Measurements from ENCODE around the gene ADRM1. TPM values are rescaled to one million over a fixed set of nuclear protein-coding genes. Genes with fewer than 3 reads are reported as not detected.

The ADRM1 gene
- total and polyA plus RNA-seq, 10 of the 15 experiments (the other 5 are each of a cell fraction or from before 2014, with no cell fraction given) = 3.4 to 213 (median 95.9) TPM

DNA sequence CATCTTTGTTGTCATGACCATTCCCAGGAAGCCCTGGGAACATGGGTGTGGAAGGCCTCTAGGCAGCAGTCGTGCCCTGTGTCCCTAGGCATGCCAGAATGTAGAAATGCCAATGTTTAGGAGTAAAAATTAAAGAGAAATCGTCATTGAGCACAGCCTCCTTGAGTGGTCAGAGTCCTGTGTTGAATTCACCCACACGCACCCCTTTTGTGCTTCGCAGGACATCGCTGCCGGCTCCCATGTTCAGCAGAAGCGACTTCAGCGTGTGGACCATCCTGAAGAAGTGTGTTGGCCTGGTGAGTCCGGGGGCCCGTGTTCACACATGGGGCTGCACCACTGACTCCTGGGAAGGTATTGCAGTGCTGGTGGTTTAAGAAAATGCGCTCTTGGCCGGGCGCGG lies 39.4 kb upstream of the ADRM1 start:
- POLR2A ChIA-PET = no interaction called here
- TF ChIP-seq, protein P1, sequence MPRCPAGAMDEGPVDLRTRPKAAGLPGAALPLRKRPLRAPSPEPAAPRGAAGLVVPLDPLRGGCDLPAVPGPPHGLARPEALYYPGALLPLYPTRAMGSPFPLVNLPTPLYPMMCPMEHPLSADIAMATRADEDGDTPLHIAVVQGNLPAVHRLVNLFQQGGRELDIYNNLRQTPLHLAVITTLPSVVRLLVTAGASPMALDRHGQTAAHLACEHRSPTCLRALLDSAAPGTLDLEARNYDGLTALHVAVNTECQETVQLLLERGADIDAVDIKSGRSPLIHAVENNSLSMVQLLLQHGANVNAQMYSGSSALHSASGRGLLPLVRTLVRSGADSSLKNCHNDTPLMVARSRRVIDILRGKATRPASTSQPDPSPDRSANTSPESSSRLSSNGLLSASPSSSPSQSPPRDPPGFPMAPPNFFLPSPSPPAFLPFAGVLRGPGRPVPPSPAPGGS (IDR thresholded peaks at IDR 0.05; ENCODE audit: borderline replicate concordance, insufficient read depth, low read depth, low read length, poor library complexity, severe bottlenecking) = no peak
- TF ChIP-seq SMC3 (IDR thresholded peaks at IDR 0.05; ENCODE audit: borderline replicate concordance, low read length) (no peak), ZNF592 (IDR thresholded peaks at IDR 0.05) (no peak), TAF1 (IDR thresholded peaks at IDR 0.05; ENCODE audit: borderline replicate concordance, low read depth, low read length) (no peak), PAX5 (IDR thresholded peaks at IDR 0.05; ENCODE audit: borderline replicate concordance, low read depth, low read length) (no peak), GATAD2B (conservative IDR thresholded peaks at IDR 0.05; ENCODE audit: low read depth) (no peak), SREBF2 (IDR thresholded peaks at IDR 0.05; ENCODE audit: low read length) (no peak), NBN (IDR thresholded peaks at IDR 0.05) (no peak), ESRRA (IDR thresholded peaks at IDR 0.05; ENCODE audit: low read length) (no peak), POU2F2 (IDR thresholded peaks at IDR 0.05; ENCODE audit: borderline replicate concordance, low read depth, low read length) (no peak), ASH2L (IDR thresholded peaks at IDR 0.05; ENCODE audit: borderline replicate concordance, low read depth) (no peak), IRF4 (IDR thresholded peaks at IDR 0.05; ENCODE audit: low read depth, low read length) (no peak), ZSCAN29 (IDR thresholded peaks at IDR 0.05) (no peak)
- TF ChIP-seq, protein P2, sequence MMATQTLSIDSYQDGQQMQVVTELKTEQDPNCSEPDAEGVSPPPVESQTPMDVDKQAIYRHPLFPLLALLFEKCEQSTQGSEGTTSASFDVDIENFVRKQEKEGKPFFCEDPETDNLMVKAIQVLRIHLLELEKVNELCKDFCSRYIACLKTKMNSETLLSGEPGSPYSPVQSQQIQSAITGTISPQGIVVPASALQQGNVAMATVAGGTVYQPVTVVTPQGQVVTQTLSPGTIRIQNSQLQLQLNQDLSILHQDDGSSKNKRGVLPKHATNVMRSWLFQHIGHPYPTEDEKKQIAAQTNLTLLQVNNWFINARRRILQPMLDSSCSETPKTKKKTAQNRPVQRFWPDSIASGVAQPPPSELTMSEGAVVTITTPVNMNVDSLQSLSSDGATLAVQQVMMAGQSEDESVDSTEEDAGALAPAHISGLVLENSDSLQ (IDR thresholded peaks at IDR 0.05) = no peak
- TF ChIP-seq, protein P3, sequence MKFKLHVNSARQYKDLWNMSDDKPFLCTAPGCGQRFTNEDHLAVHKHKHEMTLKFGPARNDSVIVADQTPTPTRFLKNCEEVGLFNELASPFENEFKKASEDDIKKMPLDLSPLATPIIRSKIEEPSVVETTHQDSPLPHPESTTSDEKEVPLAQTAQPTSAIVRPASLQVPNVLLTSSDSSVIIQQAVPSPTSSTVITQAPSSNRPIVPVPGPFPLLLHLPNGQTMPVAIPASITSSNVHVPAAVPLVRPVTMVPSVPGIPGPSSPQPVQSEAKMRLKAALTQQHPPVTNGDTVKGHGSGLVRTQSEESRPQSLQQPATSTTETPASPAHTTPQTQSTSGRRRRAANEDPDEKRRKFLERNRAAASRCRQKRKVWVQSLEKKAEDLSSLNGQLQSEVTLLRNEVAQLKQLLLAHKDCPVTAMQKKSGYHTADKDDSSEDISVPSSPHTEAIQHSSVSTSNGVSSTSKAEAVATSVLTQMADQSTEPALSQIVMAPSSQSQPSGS (IDR thresholded peaks at IDR 0.05; ENCODE audit: low read length) = no peak
- TF ChIP-seq, protein P4, sequence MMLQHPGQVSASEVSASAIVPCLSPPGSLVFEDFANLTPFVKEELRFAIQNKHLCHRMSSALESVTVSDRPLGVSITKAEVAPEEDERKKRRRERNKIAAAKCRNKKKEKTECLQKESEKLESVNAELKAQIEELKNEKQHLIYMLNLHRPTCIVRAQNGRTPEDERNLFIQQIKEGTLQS (IDR thresholded peaks at IDR 0.05; ENCODE audit: borderline replicate concordance, extremely low read depth, low read depth, low read length) = no peak

More for the DNA sequence above, 39.4 kb upstream of the ADRM1 start:
- Histone ChIP-seq H3K9ac (ENCODE audit: control insufficient read depth, insufficient read depth, low read length) (no peak overlapping the region), H3K27me3 (replicated peaks in 1 of 2; ENCODE audit: control insufficient read depth in 2 of 2, insufficient read depth in 2 of 2, low read length in 1 of 2) (no peaks in the 10 kb centered on the region), H4K20me1 (ENCODE audit: control insufficient read depth, insufficient read depth) (no peaks in the 10 kb centered on the region), H3K4me2 (ENCODE audit: control insufficient read depth, insufficient read depth) (no peak overlapping the region), H3K9me3 (replicated peaks; ENCODE audit: control insufficient read depth, insufficient read depth, low read length) (no peaks in the 10 kb centered on the region; the same call in 2 of the 3 replicates), H3K79me2 (ENCODE audit: control insufficient read depth, insufficient read depth, low read length) (no peaks in the 10 kb centered on the region), H3K27ac (ENCODE audit: control insufficient read depth, insufficient read depth) (no peak overlapping the region), H3K36me3 (ENCODE audit: control insufficient read depth in 2 of 2, insufficient read depth in 2 of 2, low read length in 1 of 2) (peaks cover 12 to 21% of the 10 kb centered on the region in 2 experiments; a peak in 3 of 4 replicates), H2AFZ (ENCODE audit: control insufficient read depth, low read depth, low read length) (no peak overlapping the region), H3K4me3 (no peak overlapping the region), H3K4me1 (ENCODE audit: control insufficient read depth, insufficient read depth, low read length) (no peaks in the 10 kb centered on the region)
- ChIA-PET RAD21 (ENCODE audit: unreplicated experiment) (no interaction called here), SMC1A (ENCODE audit: uncharacterized antibody, unreplicated experiment) (no interaction called here), CTCF (no interaction called here)
- FAIRE-seq = no peak
- ATAC-seq = no peak
- DNase-seq (ENCODE audit: low read depth, low spot score) = no peak
- in situ Hi-C loops (cut with MboI) = no loop called here
- intact Hi-C loops (cut with micrococcal nuclease; ENCODE audit: unreplicated experiment) = no loop called here
- no TSS peak for BruUV-seq (replicated peaks)
- 97% methylated on average over 14 of the region's 14 CpGs for WGBS (ENCODE audit: insufficient coverage, insufficient replicate concordance, low lambda C conversion rate, missing lambda C conversion rate)
